Ascending aorta (tissue), 2 donors: Measurements from ENCODE around the gene TBL1XR1. TPM values are rescaled to one million over a fixed set of nuclear protein-coding genes. Genes with fewer than 3 reads are reported as not detected.

ENCODE experiments used
- DNase-seq, 2 donors: peaks; one replicate each; pipeline ENCODE4 v3.0.0-alpha.2; 2019; ENCODE audit warnings: low spot score in 2 of 2
- H3K27ac ChIP-seq, 2 donors: fragments of 200-600 bp; sonication (generic); one replicate each; pipeline ENCODE4 v1.5.1; 2016 to 2017; ENCODE audit warnings: mild to moderate bottlenecking in 1 of 2
- H3K27me3 ChIP-seq: fragments of 200-600 bp; sonication (generic); one replicate; pipeline ENCODE4 v1.5.1; 2017
- H3K36me3 ChIP-seq, 2 donors: fragments of 200-600 bp; sonication (generic); one replicate each; pipeline ENCODE4 v1.5.1; 2016
- H3K4me1 ChIP-seq, 2 donors: fragments of 200-600 bp; sonication (generic); one replicate each; pipeline ENCODE4 v1.5.1; 2016 to 2017; ENCODE audit warnings: mild to moderate bottlenecking in 1 of 2
- H3K4me3 ChIP-seq, 2 donors: fragments of 200-600 bp; sonication (generic); one replicate each; pipeline ENCODE4 v1.5.1; 2016 to 2017; ENCODE audit warnings: mild to moderate bottlenecking in 1 of 2
- H3K9me3 ChIP-seq, 2 donors: fragments of 200-600 bp; sonication (generic); one replicate each; pipeline ENCODE4 v1.5.1; 2016
- CTCF ChIP-seq, 3 experiments: fragments of 200-600 bp in 2 of 3; fragments of 450-650 bp in 1 of 3; sonication (generic) in 2 of 3; IDR thresholded peaks; one replicate each; pipeline ENCODE4 v1.5.1; 2016 to 2019; ENCODE audit warnings: antibody characterized with exemption in 3 of 3, mild to moderate bottlenecking in 1 of 3, moderate library complexity in 1 of 3
- intact Hi-C: fragments of 100-400 bp; cut with DNase I; formaldehyde crosslinking; loops from one replicate; pipeline ENCODE4 v1.15.1; 2023
- total RNA-seq: library from RNA; depleted of rRNA; stranded (reverse); fragments of >200 nt; gene quantifications from one replicate; pipeline ENCODE4 v1.1.0, GENCODE V29; 2016

Gene TBL1XR1
- total RNA-seq, 1 donor from 2014 or later = 52.0 TPM

GRCh38 chr3:177149106-177149505, 48.2 kb downstream of the TBL1XR1 start:
- no peaks in the 10 kb centered on the region for H3K27me3 ChIP-seq
- intact Hi-C loops = loop anchor here (5.0 kb wide), 1 partner anchor 48 kb away; the partner anchor contains the start of gene TBL1XR1
- no peak overlapping the region for H3K4me3 ChIP-seq
- no peak for TF ChIP-seq CTCF (IDR thresholded peaks at IDR 0.05)
- DNase-seq = no peak
- H3K36me3 ChIP-seq = no peaks in the 10 kb centered on the region
- H3K27ac ChIP-seq = no peak overlapping the region
- no peaks in the 10 kb centered on the region for H3K9me3 ChIP-seq
- peaks cover 8 to 27% of the 10 kb centered on the region in 2 donors for H3K4me1 ChIP-seq

GRCh38 chr3:177147790-177148189, 49.5 kb downstream of the TBL1XR1 start:
- intact Hi-C loops = loop anchor here (5.0 kb wide), 1 partner anchor 50 kb away; the partner anchor contains the start of gene TBL1XR1
- H3K27ac ChIP-seq = no peak overlapping the region
- H3K36me3 ChIP-seq = no peaks in the 10 kb centered on the region
- peaks cover 10 to 27% of the 10 kb centered on the region in 2 donors for H3K4me1 ChIP-seq
- H3K27me3 ChIP-seq = no peaks in the 10 kb centered on the region
- DNase-seq = no peak
- no peaks in the 10 kb centered on the region for H3K9me3 ChIP-seq
- no peak for TF ChIP-seq CTCF (IDR thresholded peaks at IDR 0.05)
- no peak overlapping the region for H3K4me3 ChIP-seq

GRCh38 chr3:177146646-177147045, 50.6 kb downstream of the TBL1XR1 start:
- TF ChIP-seq CTCF (IDR thresholded peaks at IDR 0.05) = no peak
- Histone ChIP-seq H3K27me3 (no peaks in the 10 kb centered on the region), H3K36me3 (no peaks in the 10 kb centered on the region), H3K4me1 (peaks cover 12 to 28% of the 10 kb centered on the region in 2 donors), H3K9me3 (no peaks in the 10 kb centered on the region), H3K27ac (no peak overlapping the region), H3K4me3 (no peak overlapping the region)
- intact Hi-C loops = loop anchor here (5.0 kb wide), 1 partner anchor 51 kb away; the partner anchor contains the start of gene TBL1XR1
- DNase-seq = no peak

GRCh38 chr3:177145954-177146353, 51.3 kb downstream of the TBL1XR1 start:
- Histone ChIP-seq H3K9me3 (no peaks in the 10 kb centered on the region), H3K27ac (no peak overlapping the region), H3K36me3 (no peaks in the 10 kb centered on the region), H3K4me1 (peaks cover 12 to 23% of the 10 kb centered on the region in 2 donors), H3K4me3 (no peak overlapping the region), H3K27me3 (no peaks in the 10 kb centered on the region)
- no peak for TF ChIP-seq CTCF (IDR thresholded peaks at IDR 0.05)
- intact Hi-C loops = loop anchor here (5.0 kb wide), 1 partner anchor 51 kb away; the partner anchor contains the start of gene TBL1XR1
- DNase-seq = no peak

GRCh38 chr3:177145381-177145780, 51.9 kb downstream of the TBL1XR1 start:
- no peak for DNase-seq
- H3K9me3 ChIP-seq = no peaks in the 10 kb centered on the region
- H3K27ac ChIP-seq = no peak overlapping the region
- H3K36me3 ChIP-seq = no peaks in the 10 kb centered on the region
- peaks cover 12 to 18% of the 10 kb centered on the region in 2 donors for H3K4me1 ChIP-seq
- intact Hi-C loops = loop anchor here (5.0 kb wide), 1 partner anchor 52 kb away; the partner anchor contains the start of gene TBL1XR1
- no peak overlapping the region for H3K4me3 ChIP-seq
- H3K27me3 ChIP-seq = no peaks in the 10 kb centered on the region
- TF ChIP-seq CTCF (IDR thresholded peaks at IDR 0.05) = no peak
